RWPE2 (cell line): ENCODE results near the gene GTPBP3.

Experiments used
- ATAC-seq: fragments of 200-7000 bp; cut with Tn5 transposase; 3 replicates; pipeline ENCODE4 v1.9.1; 2021; ENCODE audit warnings: low read depth
- DNase-seq: peaks from one replicate; pipeline ENCODE4 v3.0.0-alpha.2; 2020; ENCODE audit warnings: low spot score
- H3K27ac ChIP-seq: fragments of 450-650 bp; 2 replicates; pipeline ENCODE4 v1.5.1; 2017; ENCODE audit warnings: mild to moderate bottlenecking; ENCODE audit not compliant: poor library complexity, severe bottlenecking
- H3K27me3 ChIP-seq: fragments of 250-450 bp; sonication (Bioruptor Pico); 2 replicates; pipeline ENCODE4 v1.5.1; 2021; ENCODE audit warnings: mild to moderate bottlenecking, moderate library complexity; ENCODE audit not compliant: insufficient read depth, poor library complexity, severe bottlenecking
- H3K36me3 ChIP-seq: fragments of 250-450 bp; sonication (Bioruptor Pico); 2 replicates; pipeline ENCODE4 v1.5.1; 2020; ENCODE audit warnings: low read depth, mild to moderate bottlenecking, moderate library complexity
- H3K4me1 ChIP-seq: fragments of 250-450 bp; sonication (Bioruptor Pico); 2 replicates; pipeline ENCODE4 v1.5.1; 2021; ENCODE audit warnings: mild to moderate bottlenecking, moderate library complexity; ENCODE audit not compliant: insufficient read depth, poor library complexity, severe bottlenecking
- H3K4me3 ChIP-seq: fragments of 250-450 bp; sonication (Bioruptor Pico); 2 replicates; pipeline ENCODE4 v1.5.1; 2021; ENCODE audit warnings: mild to moderate bottlenecking, moderate library complexity; ENCODE audit not compliant: severe bottlenecking
- H3K9me3 ChIP-seq: fragments of 250-450 bp; sonication (Bioruptor Pico); 2 replicates; pipeline ENCODE4 v1.5.1; 2021; ENCODE audit warnings: mild to moderate bottlenecking, moderate library complexity; ENCODE audit not compliant: severe bottlenecking
- TF ChIP-seq, protein P1 (sequence below): fragments of 450-650 bp; IDR thresholded peaks from one replicate; pipeline ENCODE4 v1.5.1; 2017; ENCODE audit warnings: mild to moderate bottlenecking, moderate library complexity; ENCODE audit not compliant: poor library complexity, severe bottlenecking

Gene GTPBP3

GRCh38 chr19:17333611-17334413 is 3.5 kb upstream of the GTPBP3 start:
- Histone ChIP-seq H3K4me1 (no peaks in the 10 kb centered on the region), H3K27me3 (no peaks in the 10 kb centered on the region), H3K36me3 (peaks cover 13% of the 10 kb centered on the region), H3K27ac (peak overlapping the region; percentile 57), H3K4me3 (peak overlapping the region; percentile 65), H3K9me3 (no peaks in the 10 kb centered on the region)
- ATAC-seq = peak; percentile 21
- peak; percentile 77 for DNase-seq
- TF ChIP-seq, protein P1, sequence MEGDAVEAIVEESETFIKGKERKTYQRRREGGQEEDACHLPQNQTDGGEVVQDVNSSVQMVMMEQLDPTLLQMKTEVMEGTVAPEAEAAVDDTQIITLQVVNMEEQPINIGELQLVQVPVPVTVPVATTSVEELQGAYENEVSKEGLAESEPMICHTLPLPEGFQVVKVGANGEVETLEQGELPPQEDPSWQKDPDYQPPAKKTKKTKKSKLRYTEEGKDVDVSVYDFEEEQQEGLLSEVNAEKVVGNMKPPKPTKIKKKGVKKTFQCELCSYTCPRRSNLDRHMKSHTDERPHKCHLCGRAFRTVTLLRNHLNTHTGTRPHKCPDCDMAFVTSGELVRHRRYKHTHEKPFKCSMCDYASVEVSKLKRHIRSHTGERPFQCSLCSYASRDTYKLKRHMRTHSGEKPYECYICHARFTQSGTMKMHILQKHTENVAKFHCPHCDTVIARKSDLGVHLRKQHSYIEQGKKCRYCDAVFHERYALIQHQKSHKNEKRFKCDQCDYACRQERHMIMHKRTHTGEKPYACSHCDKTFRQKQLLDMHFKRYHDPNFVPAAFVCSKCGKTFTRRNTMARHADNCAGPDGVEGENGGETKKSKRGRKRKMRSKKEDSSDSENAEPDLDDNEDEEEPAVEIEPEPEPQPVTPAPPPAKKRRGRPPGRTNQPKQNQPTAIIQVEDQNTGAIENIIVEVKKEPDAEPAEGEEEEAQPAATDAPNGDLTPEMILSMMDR = no peak

GRCh38 chr19:17334414-17335409 is 2.6 kb upstream of the GTPBP3 start, which contains the start of gene ANO8:
Gene ANO8, minus strand, starts transcription at chr19:17334855. Its CDS starts 185 bp downstream, at chr19:17334670.
- no peaks in the 10 kb centered on the region for H3K4me1 ChIP-seq
- peak within 1 kb of the TSS; percentile 65 for H3K4me3 ChIP-seq
- H3K36me3 ChIP-seq = peaks cover 14% of the 10 kb centered on the region
- TF ChIP-seq, protein P1 = no peak
- no peaks in the 10 kb centered on the region for H3K9me3 ChIP-seq
- DNase-seq (peak; percentile 97), ATAC-seq (peak; percentile 64)
- peak within 1 kb of the TSS; percentile 57 for H3K27ac ChIP-seq
- H3K27me3 ChIP-seq = no peaks in the 10 kb centered on the region

DNA sequence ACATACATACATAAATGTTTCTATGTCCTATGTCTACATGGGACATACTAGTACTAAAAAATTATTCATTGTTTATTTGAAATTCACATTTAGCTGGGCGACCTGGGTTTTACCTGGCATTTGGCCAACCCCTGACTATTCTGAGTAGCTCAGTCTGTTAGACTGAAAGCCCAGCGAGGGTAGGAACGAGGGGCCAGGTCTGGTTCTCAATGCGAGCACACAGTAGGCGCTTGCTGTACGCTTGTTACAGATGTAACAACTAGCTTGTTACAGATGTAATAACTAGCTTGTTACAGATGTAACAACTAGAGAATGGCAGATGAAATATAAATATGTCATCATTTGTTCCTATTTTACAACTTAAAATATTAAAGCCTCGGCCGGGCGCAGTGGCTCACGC is 1.8 kb upstream of the GTPBP3 start:
- no peak for ATAC-seq
- TF ChIP-seq, protein P1 = no peak
- Histone ChIP-seq H3K36me3 (peaks cover 14% of the 10 kb centered on the region), H3K9me3 (no peaks in the 10 kb centered on the region), H3K4me3 (no peak overlapping the region), H3K4me1 (no peaks in the 10 kb centered on the region), H3K27ac (no peak overlapping the region), H3K27me3 (no peaks in the 10 kb centered on the region)
- no peak for DNase-seq

DNA sequence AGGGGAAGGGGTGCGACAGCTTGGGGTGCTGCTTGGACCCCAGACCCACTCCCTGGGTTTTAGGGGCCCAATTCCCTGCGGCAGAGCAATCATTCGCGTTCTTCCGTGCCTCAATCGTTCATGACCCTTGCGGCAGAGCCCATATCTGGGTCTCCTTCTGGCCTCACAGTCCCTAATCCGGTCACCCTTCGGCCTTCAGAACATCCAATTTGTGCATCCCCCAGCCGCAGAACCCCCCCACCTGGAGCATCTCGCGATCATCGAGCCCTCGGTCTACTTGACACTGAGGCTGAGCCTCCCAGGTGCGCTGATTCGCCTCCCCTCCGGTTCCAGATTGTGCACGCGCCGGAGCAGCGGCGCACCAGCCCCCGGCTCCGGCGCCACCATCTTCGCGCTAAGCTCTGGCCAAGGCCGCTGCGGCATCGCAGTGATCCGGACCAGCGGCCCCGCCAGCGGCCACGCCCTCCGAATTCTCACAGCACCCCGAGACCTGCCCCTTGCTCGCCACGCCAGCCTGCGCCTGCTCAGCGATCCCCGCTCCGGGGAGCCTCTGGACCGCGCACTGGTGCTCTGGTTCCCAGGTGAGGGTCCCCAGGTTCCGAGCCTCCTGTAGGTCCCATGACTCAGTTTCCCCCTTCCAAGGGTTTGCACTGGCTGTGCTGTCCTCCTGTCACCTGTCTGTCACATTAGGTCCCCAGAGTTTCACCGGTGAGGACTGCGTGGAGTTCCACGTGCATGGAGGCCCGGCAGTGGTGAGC is 501 bp downstream of the GTPBP3 start:
- Histone ChIP-seq H3K9me3 (no peaks in the 10 kb centered on the region), H3K27ac (peak overlapping the region; percentile 85), H3K27me3 (no peaks in the 10 kb centered on the region), H3K4me1 (no peaks in the 10 kb centered on the region), H3K36me3 (peaks cover 20% of the 10 kb centered on the region), H3K4me3 (peak overlapping the region; percentile 89)
- ATAC-seq = no peak
- peak; percentile 63 for DNase-seq
- TF ChIP-seq, protein P1 = no peak
